DOHH2 (cell line): ENCODE data around the gene SCAPER.
A peak's percentile ranks its signal among the peaks of the same experiment; 100 is the strongest.

Experiments
- H3F3A ChIP-seq: fragments of 200-600 bp; sonication (generic), shearing (Covaris generic); 2 replicates; pipeline ENCODE4 v1.6.0; 2016; ENCODE audit warnings: antibody characterized with exemption, mild to moderate bottlenecking; ENCODE audit not compliant: control insufficient read depth, insufficient read depth
- H3K27ac ChIP-seq: fragments of 200-600 bp; sonication (generic); 2 replicates; pipeline ENCODE4 v1.5.1; 2014; ENCODE audit warnings: low read depth, mild to moderate bottlenecking, low read length, moderate library complexity
- H3K27me3 ChIP-seq: fragments of 200-600 bp; sonication (generic); 2 replicates; pipeline ENCODE4 v1.6.1; 2014; ENCODE audit warnings: mild to moderate bottlenecking, low read length, mixed read lengths; ENCODE audit not compliant: control insufficient read depth
- H3K36me3 ChIP-seq: fragments of 200-600 bp; sonication (generic); 2 replicates; pipeline ENCODE4 v1.6.1; 2014; ENCODE audit warnings: mild to moderate bottlenecking, low read length, moderate library complexity, mixed read lengths; ENCODE audit not compliant: control insufficient read depth
- H3K4me1 ChIP-seq: fragments of 200-600 bp; sonication (generic); 2 replicates; pipeline ENCODE4 v1.6.1; 2014; ENCODE audit warnings: mild to moderate bottlenecking, low read length, mixed read lengths; ENCODE audit not compliant: control insufficient read depth
- H3K4me2 ChIP-seq: fragments of 200-600 bp; sonication (generic); 2 replicates; pipeline ENCODE4 v1.6.0; 2014; ENCODE audit warnings: mild to moderate bottlenecking, low read length, moderate library complexity
- H3K4me3 ChIP-seq: fragments of 200-600 bp; sonication (generic); 2 replicates; pipeline ENCODE4 v1.5.1; 2014; ENCODE audit warnings: mild to moderate bottlenecking, low read length, mixed read lengths
- H3K79me2 ChIP-seq: fragments of 200-600 bp; sonication (generic); 2 replicates; pipeline ENCODE4 v1.6.1; 2014; ENCODE audit warnings: mild to moderate bottlenecking, low read length, mixed read lengths; ENCODE audit not compliant: control insufficient read depth
- H3K9me2 ChIP-seq: fragments of 200-600 bp; sonication (generic); replicated peaks from 2 replicates; pipeline ENCODE4 v1.6.1; 2014; ENCODE audit warnings: mild to moderate bottlenecking, low read length, mixed read lengths; ENCODE audit not compliant: control insufficient read depth
- H3K9me3 ChIP-seq: fragments of 200-600 bp; sonication (generic); 2 replicates; pipeline ENCODE4 v1.6.1; 2014; ENCODE audit warnings: antibody characterized with exemption, low read length, mixed read lengths; ENCODE audit not compliant: control insufficient read depth, insufficient read depth
- H4K20me1 ChIP-seq: fragments of 200-600 bp; sonication (generic); 2 replicates; pipeline ENCODE4 v1.6.0; 2014; ENCODE audit warnings: low read depth, mild to moderate bottlenecking, antibody characterized with exemption, low read length, moderate library complexity; ENCODE audit not compliant: control insufficient read depth, insufficient read depth
- EZH2phosphoT487 ChIP-seq: fragments of 200-600 bp; sonication (generic); IDR thresholded peaks from 2 replicates; pipeline ENCODE4 v1.6.1; 2017; ENCODE audit warnings: borderline replicate concordance, mild to moderate bottlenecking, antibody characterized with exemption, low read length, moderate library complexity, mixed read lengths
- TF ChIP-seq, protein P1 (sequence below): fragments of 200-600 bp; sonication (generic); IDR thresholded peaks from one replicate; pipeline ENCODE4 v1.5.1; 2014; ENCODE audit warnings: antibody characterized with exemption, mild to moderate bottlenecking, low read depth, low read length; ENCODE audit not compliant: poor library complexity, severe bottlenecking

SCAPER gene

DNA sequence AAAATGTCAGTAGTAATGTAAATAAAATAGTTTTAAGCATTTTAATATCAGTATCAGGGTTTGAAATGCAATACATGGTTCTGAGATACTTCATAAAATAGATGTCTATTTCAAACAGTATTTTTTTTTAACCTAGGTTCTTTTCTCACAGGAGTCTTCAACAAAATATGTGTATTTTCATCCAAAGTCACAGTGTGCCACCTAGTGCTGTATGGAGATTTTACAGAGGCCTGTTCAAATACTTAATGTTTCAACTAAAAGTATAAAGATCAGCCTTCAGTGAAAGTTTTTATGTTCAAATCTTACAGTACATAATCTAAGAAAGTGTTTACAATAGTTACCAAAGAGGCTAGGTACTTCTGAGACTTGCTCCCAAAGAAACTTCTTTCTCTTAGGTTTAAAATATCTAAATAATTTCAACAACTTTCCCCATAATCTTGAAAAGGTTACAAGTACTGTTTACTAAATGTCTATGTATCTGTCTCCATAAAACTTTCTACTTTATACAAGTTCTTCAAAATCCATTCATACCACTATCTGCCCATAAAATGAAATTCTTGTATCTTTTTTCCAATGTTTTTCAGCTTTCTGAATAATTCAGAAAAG, 38.3 kb downstream of the SCAPER start:
- H4K20me1 ChIP-seq, result no peaks in the 10 kb centered on the region
- no peaks in the 10 kb centered on the region for H3K9me2 ChIP-seq
- TF ChIP-seq, protein P1, sequence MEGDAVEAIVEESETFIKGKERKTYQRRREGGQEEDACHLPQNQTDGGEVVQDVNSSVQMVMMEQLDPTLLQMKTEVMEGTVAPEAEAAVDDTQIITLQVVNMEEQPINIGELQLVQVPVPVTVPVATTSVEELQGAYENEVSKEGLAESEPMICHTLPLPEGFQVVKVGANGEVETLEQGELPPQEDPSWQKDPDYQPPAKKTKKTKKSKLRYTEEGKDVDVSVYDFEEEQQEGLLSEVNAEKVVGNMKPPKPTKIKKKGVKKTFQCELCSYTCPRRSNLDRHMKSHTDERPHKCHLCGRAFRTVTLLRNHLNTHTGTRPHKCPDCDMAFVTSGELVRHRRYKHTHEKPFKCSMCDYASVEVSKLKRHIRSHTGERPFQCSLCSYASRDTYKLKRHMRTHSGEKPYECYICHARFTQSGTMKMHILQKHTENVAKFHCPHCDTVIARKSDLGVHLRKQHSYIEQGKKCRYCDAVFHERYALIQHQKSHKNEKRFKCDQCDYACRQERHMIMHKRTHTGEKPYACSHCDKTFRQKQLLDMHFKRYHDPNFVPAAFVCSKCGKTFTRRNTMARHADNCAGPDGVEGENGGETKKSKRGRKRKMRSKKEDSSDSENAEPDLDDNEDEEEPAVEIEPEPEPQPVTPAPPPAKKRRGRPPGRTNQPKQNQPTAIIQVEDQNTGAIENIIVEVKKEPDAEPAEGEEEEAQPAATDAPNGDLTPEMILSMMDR, result peak; percentile 63
- no peak for TF ChIP-seq EZH2phosphoT487
- no peaks in the 10 kb centered on the region for H3K36me3 ChIP-seq
- H3K4me3 ChIP-seq, result no peak overlapping the region
- no peaks in the 10 kb centered on the region for H3K9me3 ChIP-seq
- 0 out of 2 replicates have a peak, but pooled peaks cover under 1% of the 10 kb centered on the region for H3F3A ChIP-seq
- no peak overlapping the region for H3K27ac ChIP-seq
- no peaks in the 10 kb centered on the region for H3K79me2 ChIP-seq
- H3K27me3 ChIP-seq, result no peaks in the 10 kb centered on the region
- no peaks in the 10 kb centered on the region for H3K4me1 ChIP-seq
- H3K4me2 ChIP-seq, result no peak overlapping the region

DNA sequence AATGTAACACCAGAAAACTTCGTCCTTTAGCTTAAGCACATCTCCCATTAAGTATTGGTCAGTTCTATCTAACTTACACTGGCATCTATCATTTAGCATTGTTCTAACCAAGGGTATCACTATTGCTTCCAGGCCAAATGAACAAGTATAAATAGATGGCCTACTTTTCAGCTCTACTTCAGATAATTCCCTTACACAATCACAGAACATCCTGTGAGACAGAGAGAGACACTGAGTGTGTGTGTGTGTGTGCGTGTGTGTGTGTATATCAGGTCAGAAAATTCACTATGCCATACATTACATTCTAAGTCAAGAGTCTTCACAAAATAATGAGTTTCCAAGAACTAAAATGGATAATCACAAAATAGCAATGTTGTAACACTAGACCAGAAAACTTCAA, 39.1 kb downstream of the SCAPER start:
- H3K4me1 ChIP-seq, result no peaks in the 10 kb centered on the region
- no peaks in the 10 kb centered on the region for H3K9me2 ChIP-seq
- TF ChIP-seq EZH2phosphoT487, result no peak
- TF ChIP-seq, protein P1, result no peak
- no peak overlapping the region for H3K27ac ChIP-seq
- H3K4me2 ChIP-seq, result no peak overlapping the region
- H3K9me3 ChIP-seq, result no peaks in the 10 kb centered on the region
- no peaks in the 10 kb centered on the region for H3K79me2 ChIP-seq
- H3F3A ChIP-seq, result no peaks in the 10 kb centered on the region
- H3K4me3 ChIP-seq, result no peak overlapping the region
- no peaks in the 10 kb centered on the region for H3K36me3 ChIP-seq
- H3K27me3 ChIP-seq, result no peaks in the 10 kb centered on the region
- no peaks in the 10 kb centered on the region for H4K20me1 ChIP-seq

DNA sequence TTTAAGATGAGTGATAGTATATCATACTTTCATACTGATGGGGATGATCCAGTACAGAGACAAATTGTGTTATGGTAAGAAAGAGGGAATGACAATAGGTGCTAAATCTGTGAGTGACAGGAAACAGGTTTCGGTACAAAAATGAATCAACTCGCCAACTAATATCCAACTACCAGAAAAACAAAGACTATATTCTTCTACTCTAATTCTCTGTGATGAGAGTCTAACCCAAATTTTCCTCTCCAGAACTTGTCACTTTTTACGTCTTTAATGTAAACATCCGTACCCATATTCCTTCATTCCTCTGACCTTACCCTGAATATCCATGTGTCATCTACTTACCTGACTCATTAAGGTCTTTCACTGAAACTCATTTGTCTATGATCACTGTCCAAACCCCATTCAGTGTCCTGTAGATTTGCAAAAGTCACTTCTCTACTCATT, 39.6 kb downstream of the SCAPER start:
- no peaks in the 10 kb centered on the region for H3K36me3 ChIP-seq
- no peaks in the 10 kb centered on the region for H3K9me3 ChIP-seq

More for the DNA sequence above, 39.6 kb downstream of the SCAPER start:
- Histone ChIP-seq H3F3A (no peaks in the 10 kb centered on the region), H3K4me2 (no peak overlapping the region), H3K27ac (no peak overlapping the region), H4K20me1 (no peaks in the 10 kb centered on the region), H3K4me3 (no peak overlapping the region), H3K27me3 (no peaks in the 10 kb centered on the region), H3K9me2 (no peaks in the 10 kb centered on the region), H3K79me2 (no peaks in the 10 kb centered on the region), H3K4me1 (no peaks in the 10 kb centered on the region)
- TF ChIP-seq, protein P1, result no peak
- no peak for TF ChIP-seq EZH2phosphoT487
